ENCODE measurements around the gene IL13. TPM values are rescaled to one million over a fixed set of nuclear protein-coding genes. Genes with fewer than 3 reads are reported as not detected.

IL13 gene
- total RNA-seq, 1 experiment from 2014 or later = not detected

GRCh38 chr5:132621699-132622098 is 36.3 kb upstream of the IL13 start:
- CTCF ChIA-PET = no interaction called here
- H3K9me3 Mint-ChIP-seq (ENCODE audit: unreplicated experiment) = no peaks in the 10 kb centered on the region
- intact Hi-C loops (cut with micrococcal nuclease; ENCODE audit: unreplicated experiment) = no loop called here
- TF ChIP-seq CTCF (IDR thresholded peaks at IDR 0.05; ENCODE audit: insufficient read depth in 1 of 2, low read depth in 1 of 2, low read length in 1 of 2, severe bottlenecking in 1 of 2, unreplicated experiment in 1 of 2) = no peak
- Histone ChIP-seq H3K36me3 (ENCODE audit: control insufficient read depth, insufficient read depth, low read length) (no peaks in the 10 kb centered on the region; the same call in 1 of the 2 replicates), H3K4me3 (ENCODE audit: low read depth, low read length) (no peak overlapping the region), H3K27me3 (replicated peaks; ENCODE audit: control insufficient read depth, insufficient read depth, low read length) (no peaks in the 10 kb centered on the region), H3K4me1 (peaks cover 5% of the 10 kb centered on the region; the same call in 1 of the 2 replicates), H3K9me3 (no peaks in the 10 kb centered on the region)
- POLR2A ChIA-PET = no interaction called here
- DNase-seq = no peak
- no peaks in the 10 kb centered on the region for H3K27me3 Mint-ChIP-seq (ENCODE audit: insufficient read depth, unreplicated experiment)
- H3K36me3 Mint-ChIP-seq (ENCODE audit: insufficient read depth, unreplicated experiment) = peaks cover 75% of the 10 kb centered on the region
- H3K27ac Mint-ChIP-seq (ENCODE audit: unreplicated experiment) = no peak overlapping the region
- no peak overlapping the region for H3K4me3 Mint-ChIP-seq (ENCODE audit: unreplicated experiment)
- H3K4me1 Mint-ChIP-seq (ENCODE audit: low read depth, unreplicated experiment) = no peaks in the 10 kb centered on the region
- BruUV-seq (replicated peaks) = no TSS peak

GRCh38 chr5:132622608-132623007 is 35.4 kb upstream of the IL13 start:
- H3K27me3 Mint-ChIP-seq (ENCODE audit: insufficient read depth, unreplicated experiment) = no peaks in the 10 kb centered on the region
- H3K4me3 ChIP-seq (ENCODE audit: low read depth, low read length) = no peak overlapping the region
- no peak for TF ChIP-seq CTCF (IDR thresholded peaks at IDR 0.05; ENCODE audit: insufficient read depth in 1 of 2, low read depth in 1 of 2, low read length in 1 of 2, severe bottlenecking in 1 of 2, unreplicated experiment in 1 of 2)
- ChIA-PET POLR2A (interaction anchor here (0.6 kb wide), 1 partner anchor 405 kb away, joined by 3 read pairs; no protein-coding TSS in a partner anchor), CTCF (interaction anchor here (0.6 kb wide), 1 partner anchor 185 kb away, joined by 4 read pairs; no protein-coding TSS in a partner anchor)
- peaks cover 72% of the 10 kb centered on the region for H3K36me3 Mint-ChIP-seq (ENCODE audit: insufficient read depth, unreplicated experiment)
- no peak overlapping the region for H3K4me3 Mint-ChIP-seq (ENCODE audit: unreplicated experiment)
- intact Hi-C loops (cut with micrococcal nuclease; ENCODE audit: unreplicated experiment) = no loop called here
- H3K9me3 Mint-ChIP-seq (ENCODE audit: unreplicated experiment) = no peaks in the 10 kb centered on the region
- H3K27ac Mint-ChIP-seq (ENCODE audit: unreplicated experiment) = no peak overlapping the region
- no peaks in the 10 kb centered on the region for H3K27me3 ChIP-seq (replicated peaks; ENCODE audit: control insufficient read depth, insufficient read depth, low read length)
- BruUV-seq (replicated peaks) = no TSS peak
- DNase-seq = no peak
- H3K4me1 Mint-ChIP-seq (ENCODE audit: low read depth, unreplicated experiment) = no peaks in the 10 kb centered on the region
- peaks cover under 1% of the 10 kb centered on the region for H3K36me3 ChIP-seq (ENCODE audit: control insufficient read depth, insufficient read depth, low read length)
- H3K4me1 ChIP-seq = peaks cover 5% of the 10 kb centered on the region; the same call in 1 of the 2 replicates
- H3K9me3 ChIP-seq = no peaks in the 10 kb centered on the region

GRCh38 chr5:132627470-132627869 is 30.5 kb upstream of the IL13 start:
- no peaks in the 10 kb centered on the region for H3K9me3 Mint-ChIP-seq (ENCODE audit: unreplicated experiment)
- TF ChIP-seq CTCF (IDR thresholded peaks at IDR 0.05; ENCODE audit: insufficient read depth in 1 of 2, low read depth in 1 of 2, low read length in 1 of 2, severe bottlenecking in 1 of 2, unreplicated experiment in 1 of 2) = no peak
- no peak overlapping the region for H3K4me3 Mint-ChIP-seq (ENCODE audit: unreplicated experiment)
- no peaks in the 10 kb centered on the region for H3K27me3 ChIP-seq (replicated peaks; ENCODE audit: control insufficient read depth, insufficient read depth, low read length)
- H3K27me3 Mint-ChIP-seq (ENCODE audit: insufficient read depth, unreplicated experiment) = no peaks in the 10 kb centered on the region
- no peak overlapping the region for H3K27ac Mint-ChIP-seq (ENCODE audit: unreplicated experiment)
- no peak for DNase-seq
- H3K36me3 Mint-ChIP-seq (ENCODE audit: insufficient read depth, unreplicated experiment) = peaks cover 62% of the 10 kb centered on the region
- no peaks in the 10 kb centered on the region for H3K9me3 ChIP-seq
- peaks cover 4% of the 10 kb centered on the region; the same call in 1 of the 2 replicates for H3K4me1 ChIP-seq
- H3K4me3 ChIP-seq (ENCODE audit: low read depth, low read length) = no peak overlapping the region
- H3K4me1 Mint-ChIP-seq (ENCODE audit: low read depth, unreplicated experiment) = no peaks in the 10 kb centered on the region
- POLR2A ChIA-PET = no interaction called here
- peaks cover 2% of the 10 kb centered on the region for H3K36me3 ChIP-seq (ENCODE audit: control insufficient read depth, insufficient read depth, low read length)
- intact Hi-C loops (cut with micrococcal nuclease; ENCODE audit: unreplicated experiment) = no loop called here
- BruUV-seq (replicated peaks) = no TSS peak
- CTCF ChIA-PET = no interaction called here

Data from Caco-2 (cell line).